NCI-H526 treated with DMSO at 0.1 percent for 48 hours (cell line): ENCODE results near the gene CEP104.

Source experiments
- DNase-seq: peaks from one replicate; lab custom pipeline; 2025; lab: John Stamatoyannopoulos, UW

The CEP104 gene

GRCh38 chr1:3894626-3895278 lies 37.7 kb upstream of the CEP104 start:
- DNase-seq = no peak

GRCh38 chr1:3893190-3893589 lies 36.2 kb upstream of the CEP104 start:
- no peak for DNase-seq

DNA sequence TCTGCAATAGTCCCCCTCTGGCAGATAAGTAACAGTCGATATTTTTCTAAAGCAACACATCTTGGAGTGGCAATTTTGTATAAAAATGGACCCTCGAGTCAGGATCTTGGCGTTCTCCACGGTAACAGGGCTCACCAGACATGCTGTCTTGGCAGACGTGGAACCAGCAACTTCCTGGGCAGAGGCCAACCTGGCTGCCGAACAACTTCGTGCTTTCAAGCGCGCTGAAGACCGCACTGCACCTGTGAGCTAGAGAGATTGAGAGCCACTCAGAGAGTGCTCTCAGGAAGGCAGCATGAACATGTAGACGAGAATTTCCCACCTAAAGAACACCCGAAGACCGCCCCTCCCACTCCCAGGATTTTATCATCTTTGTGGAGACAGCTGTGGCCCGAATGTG lies 35.7 kb upstream of the CEP104 start:
- DNase-seq = no peak

DNA sequence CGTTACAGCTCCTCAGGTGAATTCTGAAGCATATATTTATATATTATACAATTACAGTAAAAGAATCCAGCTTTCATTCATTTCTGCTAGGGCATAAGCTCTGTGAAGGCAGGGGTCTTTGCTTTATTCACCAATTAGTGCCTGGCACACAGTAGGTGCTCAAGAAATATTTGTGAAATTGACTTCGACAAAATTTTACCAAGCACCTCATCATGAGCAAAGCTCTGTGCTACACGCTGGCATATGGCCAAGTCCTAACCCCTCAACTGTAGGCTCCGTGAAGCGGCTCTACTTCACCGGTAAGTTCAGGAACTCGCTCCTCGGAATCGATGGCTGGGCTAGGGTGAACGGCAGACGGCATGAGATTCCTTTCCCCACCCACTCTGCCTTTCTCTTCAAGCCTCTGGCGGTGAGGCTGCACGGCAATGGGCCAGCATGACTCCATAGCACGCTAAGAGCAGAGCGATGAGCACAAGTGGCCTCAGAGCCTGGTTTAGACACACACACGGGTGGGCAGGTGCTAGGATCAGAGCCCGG lies 34.4 kb upstream of the CEP104 start:
- no peak for DNase-seq

DNA sequence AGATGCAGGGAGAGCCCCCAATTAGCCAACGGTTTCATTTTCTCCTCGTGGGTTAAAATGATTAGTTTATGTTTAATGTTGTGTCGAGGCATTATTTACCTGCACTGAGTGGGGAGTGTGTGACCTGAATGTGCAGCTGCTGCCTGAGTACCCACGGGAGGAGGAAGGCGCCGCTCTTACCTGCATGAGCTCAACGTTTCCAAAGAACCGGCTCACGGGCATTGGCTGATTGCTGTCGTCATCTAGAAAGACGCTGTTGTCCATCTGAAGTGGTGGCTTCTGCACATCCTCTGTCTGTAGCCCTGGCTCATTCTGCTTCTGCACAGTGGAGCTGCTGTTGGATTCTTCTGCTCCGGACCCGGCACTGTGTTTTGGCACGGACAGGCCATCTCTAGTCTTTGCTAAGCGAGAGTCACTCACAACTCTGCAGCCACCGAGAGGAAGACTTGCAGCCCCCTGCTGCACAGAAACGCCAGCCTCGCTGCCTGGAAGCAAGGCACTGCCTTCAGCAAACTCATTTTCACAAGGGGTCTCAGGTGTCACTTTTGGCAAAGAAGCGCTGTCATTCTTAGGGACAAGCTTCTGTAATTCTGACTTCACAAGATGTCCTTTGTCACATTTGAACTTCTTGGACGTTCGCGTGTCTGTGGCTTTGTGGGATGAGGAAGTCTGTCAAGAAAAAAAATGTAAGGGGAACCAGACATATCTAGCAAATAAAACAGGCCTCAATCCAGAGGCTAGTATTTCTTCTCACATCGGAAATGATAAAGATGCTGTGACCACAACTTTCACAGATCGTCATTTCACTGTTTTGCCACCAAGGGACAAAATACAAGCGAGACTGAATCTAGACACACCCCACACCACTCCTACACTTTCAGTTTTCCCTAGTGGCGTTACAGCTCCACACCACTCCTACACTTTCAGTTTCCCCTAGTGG lies 33.6 kb upstream of the CEP104 start:
- no peak for DNase-seq

DNA sequence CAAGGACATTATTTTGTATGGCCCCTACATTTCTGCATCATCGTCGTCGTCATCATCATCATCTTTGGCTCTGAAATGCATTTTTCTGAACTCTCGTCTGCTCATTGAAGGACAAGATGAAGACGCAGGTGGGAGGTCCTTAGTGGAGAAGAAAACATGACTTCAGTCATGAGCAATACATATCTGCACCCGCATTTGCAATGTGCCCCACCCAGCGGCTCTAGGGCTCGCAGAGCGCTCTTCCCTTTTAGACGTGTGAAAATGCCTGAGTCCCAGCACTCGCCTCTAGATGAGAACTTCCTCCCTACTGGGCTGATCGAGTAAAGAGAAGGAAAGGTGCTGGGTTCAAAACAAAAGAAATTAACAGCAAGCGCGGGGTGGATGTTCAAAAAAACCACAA lies 32.9 kb upstream of the CEP104 start:
- DNase-seq = no peak

GRCh38 chr1:3888301-3888700 lies 31.3 kb upstream of the CEP104 start:
- DNase-seq = no peak

GRCh38 chr1:3886691-3887090 lies 29.7 kb upstream of the CEP104 start:
- DNase-seq = no peak

- DNase-seq = no peak
These were observed 29.2 kb upstream of the CEP104 start for GRCh38 chr1:3886106-3886670.

- no peak for DNase-seq
These were observed 28.6 kb upstream of the CEP104 start for GRCh38 chr1:3885611-3886010.

DNA sequence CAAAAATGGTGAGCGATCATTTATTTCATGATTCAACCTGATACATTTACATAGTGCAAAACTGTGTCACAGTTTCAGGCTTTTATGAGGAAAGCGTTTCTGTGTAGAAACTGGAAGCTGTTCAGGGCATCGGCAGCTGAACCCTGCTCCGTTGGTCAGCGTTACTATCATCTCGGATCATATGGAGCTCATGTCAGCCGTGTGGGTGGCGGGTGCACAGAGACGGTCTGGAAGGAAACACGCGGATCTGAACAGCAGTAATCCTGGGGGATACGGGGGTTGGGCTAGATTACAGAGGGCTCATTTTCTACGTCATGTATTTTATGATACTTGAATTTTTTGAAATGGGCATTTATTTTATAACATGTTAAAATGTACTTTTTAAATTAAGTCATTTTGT lies 28.0 kb upstream of the CEP104 start:
- DNase-seq = no peak

GRCh38 chr1:3883194-3883925 lies 26.3 kb upstream of the CEP104 start:
- no peak for DNase-seq

DNA sequence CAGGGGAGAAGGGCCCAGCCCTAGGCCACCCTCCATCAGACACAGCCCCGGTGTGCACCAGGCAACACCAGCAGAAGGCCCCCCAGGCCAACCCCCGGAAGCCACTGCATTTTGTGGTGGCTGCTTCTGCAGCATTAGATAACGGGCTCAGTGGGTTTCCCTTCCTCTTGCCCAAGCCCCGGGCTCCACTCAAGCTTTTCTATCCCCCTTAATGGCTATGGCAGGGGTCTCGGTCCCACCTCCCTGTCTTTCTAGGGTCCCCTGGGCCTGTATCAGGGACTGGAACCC lies 24.1 kb upstream of the CEP104 start:
- no peak for DNase-seq

GRCh38 chr1:3880429-3881192 lies 23.6 kb upstream of the CEP104 start:
- DNase-seq = no peak

GRCh38 chr1:3879787-3880428 lies 22.9 kb upstream of the CEP104 start:
- no peak for DNase-seq

DNA sequence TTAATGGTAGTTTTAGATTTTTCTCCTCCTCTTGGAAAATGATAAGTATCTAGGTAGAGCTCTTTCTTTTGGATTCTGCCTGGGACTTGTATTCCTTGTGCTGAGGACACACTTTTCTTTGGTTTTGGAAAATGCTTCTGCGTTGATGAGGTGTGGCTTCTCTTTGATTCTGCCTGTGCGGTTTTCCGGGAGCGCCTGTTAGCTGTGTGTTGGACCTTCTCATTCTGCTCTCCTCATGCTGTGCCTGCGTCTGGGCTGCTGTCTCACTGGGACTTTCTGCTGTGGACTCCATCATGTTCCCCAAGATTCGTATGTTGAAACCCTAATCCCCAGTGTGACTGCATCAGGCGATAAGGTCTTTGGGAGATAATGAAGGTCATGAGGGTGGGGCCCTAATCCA lies 22.1 kb upstream of the CEP104 start:
- DNase-seq = no peak

GRCh38 chr1:3876716-3877115 lies 19.7 kb upstream of the CEP104 start:
- no peak for DNase-seq

DNA sequence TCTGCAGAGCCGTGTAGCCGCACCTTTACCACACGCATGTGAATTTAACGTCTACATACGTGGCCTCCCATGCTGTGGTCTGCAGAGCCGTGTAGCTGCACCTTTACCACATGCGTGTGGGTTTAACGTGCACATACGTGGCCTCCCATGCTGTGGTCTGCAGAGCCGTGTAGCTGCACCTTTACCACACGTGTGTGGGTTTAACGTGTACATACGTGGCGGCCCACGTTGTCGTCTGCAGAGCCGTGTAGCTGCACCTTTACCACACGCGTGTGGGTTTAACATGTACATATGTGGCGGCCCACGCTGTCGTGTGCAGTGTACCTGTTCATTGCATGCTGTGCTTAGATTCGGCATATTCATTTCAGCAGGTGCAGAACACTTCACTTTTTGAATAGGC lies 17.7 kb upstream of the CEP104 start:
- DNase-seq = no peak

DNA sequence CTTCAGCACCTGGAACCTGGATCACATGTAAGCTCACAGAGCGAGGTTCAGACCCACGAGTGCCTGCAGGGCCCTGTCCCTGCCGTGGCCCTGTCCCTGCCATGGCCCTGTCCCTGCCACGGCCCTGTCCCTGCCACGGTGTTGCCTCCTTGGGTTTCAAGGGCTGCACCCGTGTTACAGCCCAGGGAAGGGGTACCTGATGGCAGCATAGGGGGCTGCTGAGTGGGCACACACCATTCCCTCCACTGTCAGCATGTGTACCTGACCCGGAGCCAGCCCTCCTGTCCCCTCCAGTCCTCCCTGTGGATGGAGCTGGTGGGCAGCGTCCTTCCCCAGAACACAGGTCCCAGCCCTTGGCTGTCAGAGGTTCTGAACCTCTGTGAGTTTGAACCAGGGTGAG lies 15.5 kb upstream of the CEP104 start:
- DNase-seq = no peak

DNA sequence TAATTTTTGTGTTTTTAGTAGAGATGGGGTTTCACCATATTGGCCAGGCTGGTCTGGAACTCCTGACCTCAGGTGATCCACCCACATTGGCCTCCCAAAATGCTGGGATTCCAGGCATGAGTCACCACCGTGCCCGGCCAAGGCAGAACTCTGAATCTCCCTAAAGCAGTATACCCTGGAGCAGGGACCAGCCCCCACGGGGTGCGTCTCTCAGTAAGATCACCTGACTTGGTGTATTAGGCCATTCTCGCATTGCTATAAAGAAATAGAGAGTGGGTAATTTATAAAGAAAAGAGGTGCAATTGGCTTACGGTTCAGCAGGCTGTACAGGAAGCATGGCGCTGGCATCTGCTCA lies 14.4 kb upstream of the CEP104 start:
- DNase-seq = no peak

DNA sequence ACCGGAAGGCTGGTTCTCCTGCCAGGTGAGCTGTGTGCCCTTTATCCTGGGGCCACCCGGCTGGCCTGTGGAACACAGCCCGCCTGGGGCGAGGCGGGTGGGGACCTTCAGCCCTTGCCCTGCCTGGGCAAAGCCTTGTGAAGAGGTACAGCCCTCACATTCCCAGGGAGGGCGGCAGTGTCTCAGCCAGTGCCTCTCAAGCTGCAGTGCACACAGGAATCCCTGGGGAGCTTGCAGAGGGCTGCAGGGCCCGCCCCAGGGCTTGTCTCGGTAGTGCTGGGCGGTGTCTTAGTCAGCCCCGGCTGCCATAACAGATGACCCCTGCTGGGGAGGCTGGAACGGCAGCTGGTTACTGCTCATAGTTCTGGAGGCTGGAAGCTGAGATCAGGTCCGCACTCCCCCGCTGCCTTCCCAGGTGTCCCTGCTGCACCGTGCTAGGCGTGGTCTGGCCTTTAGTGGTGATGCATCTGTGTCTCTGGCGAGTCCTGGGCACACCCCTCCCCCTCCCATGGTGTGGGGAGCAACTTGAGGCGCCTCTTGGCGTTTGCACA lies 12.8 kb upstream of the CEP104 start:
- DNase-seq = no peak
